CD14-positive monocyte (primary cell): Measurements from ENCODE around the gene OSBPL6. TPM values are rescaled to one million over a fixed set of nuclear protein-coding genes. Genes with fewer than 3 reads are reported as not detected.

Source experiments
- DNase-seq, 3 donors: peaks; one replicate each; pipeline ENCODE4 v3.0.0-alpha.2; 2011 to 2022
- H2AFZ ChIP-seq: 2 replicates; pipeline ENCODE4 v1.6.0; 2012; ENCODE audit warnings: mild to moderate bottlenecking, low read depth, low read length, inconsistent platforms; ENCODE audit not compliant: insufficient read depth, poor library complexity, severe bottlenecking
- H3K27ac ChIP-seq, 2 donors: 1 replicate in 1 of 2; 2 replicates in 1 of 2; pipeline ENCODE4 v1.5.1; 2012 to 2013; ENCODE audit warnings: low read length in 2 of 2, control low read depth in 1 of 2, inconsistent platforms in 1 of 2, low read depth in 1 of 2, mild to moderate bottlenecking in 1 of 2
- H3K27me3 ChIP-seq, 2 donors: one replicate each; pipeline versions ENCODE4 v1.6.0 to v1.6.1; 2011 to 2013; ENCODE audit warnings: low read length in 2 of 2; ENCODE audit not compliant: control insufficient read depth in 2 of 2, insufficient read depth in 2 of 2
- H3K36me3 ChIP-seq, 2 donors: replicated peaks in 1 of 2; 1 replicate in 1 of 2; 2 replicates in 1 of 2; pipeline versions ENCODE4 v1.5.1 to v1.6.1; 2012 to 2013; ENCODE audit warnings: low read length in 2 of 2, control low read depth in 1 of 2, inconsistent platforms in 1 of 2, mild to moderate bottlenecking in 1 of 2; ENCODE audit not compliant: insufficient read depth in 2 of 2, control insufficient read depth in 1 of 2
- H3K4me1 ChIP-seq, 2 donors: 1 replicate in 1 of 2; 2 replicates in 1 of 2; pipeline versions ENCODE4 v1.5.1 to v1.6.1; 2012 to 2013; ENCODE audit warnings: low read length in 2 of 2, control low read depth in 1 of 2, inconsistent platforms in 1 of 2, mild to moderate bottlenecking in 1 of 2, moderate library complexity in 1 of 2; ENCODE audit not compliant: insufficient read depth in 2 of 2, control insufficient read depth in 1 of 2
- H3K4me2 ChIP-seq: replicated peaks from 2 replicates; pipeline ENCODE3; 2012; ENCODE audit warnings: low read length, moderate library complexity, mild to moderate bottlenecking; ENCODE audit not compliant: poor library complexity, severe bottlenecking; ENCODE audit errors: extremely low read depth
- H3K4me3 ChIP-seq, 3 experiments: fragments of 200-600 bp in 1 of 3; sonication (generic) in 1 of 3; replicated peaks in 1 of 3; 1 replicate in 2 of 3; 2 replicates in 1 of 3; pipeline ENCODE4 v1.5.1; 2011 to 2013; ENCODE audit warnings: low read length in 3 of 3, mild to moderate bottlenecking in 3 of 3, control low read depth in 2 of 3, low read depth in 2 of 3, inconsistent platforms in 1 of 3, moderate library complexity in 1 of 3
- H3K79me2 ChIP-seq: 2 replicates; pipeline ENCODE4 v1.6.0; 2012; ENCODE audit warnings: mild to moderate bottlenecking, control low read depth, inconsistent platforms, low read length, moderate library complexity; ENCODE audit not compliant: insufficient read depth
- H3K9ac ChIP-seq: 2 replicates; pipeline ENCODE4 v1.6.0; 2017; ENCODE audit warnings: low read length, mild to moderate bottlenecking; ENCODE audit not compliant: insufficient read depth, poor library complexity, severe bottlenecking
- H3K9me3 ChIP-seq, 2 donors: replicated peaks in 1 of 2; 1 replicate in 1 of 2; 2 replicates in 1 of 2; pipeline versions ENCODE4 v1.5.1 to v1.6.1; 2012 to 2013; ENCODE audit warnings: low read length in 2 of 2, control low read depth in 1 of 2; ENCODE audit not compliant: control insufficient read depth in 1 of 2, insufficient read depth in 1 of 2
- H4K20me1 ChIP-seq: 2 replicates; pipeline ENCODE4 v1.6.0; 2012; ENCODE audit warnings: mild to moderate bottlenecking, low read length, control low read depth, moderate library complexity; ENCODE audit not compliant: insufficient read depth
- H3K27ac Mint-ChIP-seq, 7 donors: one replicate each; pipeline ENCODE4 v1.8.0; 2020; ENCODE audit warnings: mild to moderate bottlenecking in 7 of 7, mixed read lengths in 7 of 7, moderate library complexity in 6 of 7, inconsistent platforms in 2 of 7
- H3K27me3 Mint-ChIP-seq, 3 donors: one replicate each; pipeline ENCODE4 v1.8.0; 2021 to 2022; ENCODE audit warnings: low read depth in 3 of 3, mild to moderate bottlenecking in 3 of 3, mixed read lengths in 3 of 3, moderate library complexity in 3 of 3, inconsistent platforms in 1 of 3
- H3K36me3 Mint-ChIP-seq, 2 donors: one replicate each; pipeline ENCODE4 v1.8.0; 2020; ENCODE audit warnings: mixed read lengths in 2 of 2, inconsistent platforms in 1 of 2, mild to moderate bottlenecking in 1 of 2
- H3K4me1 Mint-ChIP-seq: one replicate; pipeline ENCODE4 v1.8.0; 2020; ENCODE audit warnings: mild to moderate bottlenecking, mixed read lengths
- H3K4me3 Mint-ChIP-seq, 2 donors: one replicate each; pipeline ENCODE4 v1.8.0; 2020; ENCODE audit warnings: mild to moderate bottlenecking in 2 of 2, mixed read lengths in 2 of 2, moderate library complexity in 1 of 2
- H3K9me3 Mint-ChIP-seq, 7 donors: one replicate each; pipeline ENCODE4 v1.8.0; 2020 to 2022; ENCODE audit warnings: mixed read lengths in 7 of 7, mild to moderate bottlenecking in 6 of 7, moderate library complexity in 6 of 7, inconsistent platforms in 2 of 7
- CTCF ChIP-seq: fragments of 200-600 bp; IDR thresholded peaks from one replicate; pipeline ENCODE4 v1.8.0; 2022; ENCODE audit warnings: antibody characterized with exemption, mild to moderate bottlenecking
- WGBS: methylation state at CpG from one replicate; pipeline ENCODE4 v1.1.5; 2013; ENCODE audit warnings: missing lambda C conversion rate; ENCODE audit not compliant: insufficient coverage; 5-methylcytosine and 5-hydroxymethylcytosine counted together
- intact Hi-C, 2 donors: fragments of 100-400 bp; cut with micrococcal nuclease; formaldehyde crosslinking; loops; one replicate each; pipeline versions ENCODE4 v1.15.0 to v1.15.1; 2023
- polyA plus RNA-seq, 3 donors: library from polyadenylated mRNA; depleted of rRNA in 1 of 3; unstranded in 2 of 3; stranded (reverse) in 1 of 3; fragments of 300-500 nt in 2 of 3; fragments of >200 nt in 1 of 3; fragmentation: Illumina TruSeq in 2 of 3; gene quantifications; 1 replicate in 2 of 3; 2 replicates in 1 of 3; pipeline ENCODE4 v1.2.3, GENCODE V29; 2012 to 2021

The OSBPL6 gene
- polyA plus RNA-seq, 3 donors, result not detected

GRCh38 chr2:178315078-178315477, 120.8 kb downstream of the OSBPL6 start:
- H3K4me1 Mint-ChIP-seq, result no peaks in the 10 kb centered on the region
- WGBS, result 93% methylated on average over 3 of the region's 4 CpGs

GRCh38 chr2:178315488-178315948, 121.2 kb downstream of the OSBPL6 start:
- no peaks in the 10 kb centered on the region for H3K27me3 ChIP-seq
- Mint-ChIP-seq H3K27ac (no peak overlapping the region), H3K4me3 (no peak overlapping the region), H3K4me1 (no peaks in the 10 kb centered on the region), H3K27me3 (no peaks in the 10 kb centered on the region), H3K9me3 (no peaks in the 10 kb centered on the region), H3K36me3 (no peaks in the 10 kb centered on the region)
- no peaks in the 10 kb centered on the region for H4K20me1 ChIP-seq
- 50% methylated on average over 2 of the region's 3 CpGs for WGBS
- no peak overlapping the region for H2AFZ ChIP-seq
- no peak for DNase-seq
- TF ChIP-seq CTCF, result no peak
- no peak overlapping the region for H3K9ac ChIP-seq
- no peaks in the 10 kb centered on the region for H3K4me1 ChIP-seq
- no peak overlapping the region for H3K27ac ChIP-seq
- no peak overlapping the region for H3K4me2 ChIP-seq
- intact Hi-C loops, result no loop called here
- no peak overlapping the region for H3K4me3 ChIP-seq
- H3K9me3 ChIP-seq, result no peaks in the 10 kb centered on the region
- H3K79me2 ChIP-seq, result no peaks in the 10 kb centered on the region
- H3K36me3 ChIP-seq, result no peaks in the 10 kb centered on the region

More at GRCh38 chr2:178315078-178315477, 120.8 kb downstream of the OSBPL6 start:
- H3K4me3 ChIP-seq, result no peak overlapping the region
- no peaks in the 10 kb centered on the region for H3K79me2 ChIP-seq
- H3K4me1 ChIP-seq, result no peaks in the 10 kb centered on the region
- H2AFZ ChIP-seq, result no peak overlapping the region
- no peaks in the 10 kb centered on the region for H3K9me3 ChIP-seq
- H3K27ac ChIP-seq, result no peak overlapping the region
- no peak overlapping the region for H3K4me3 Mint-ChIP-seq
- H3K9ac ChIP-seq, result no peak overlapping the region
- intact Hi-C loops, result no loop called here
- H3K9me3 Mint-ChIP-seq, result no peaks in the 10 kb centered on the region
- H3K36me3 Mint-ChIP-seq, result no peaks in the 10 kb centered on the region
- no peaks in the 10 kb centered on the region for H3K27me3 ChIP-seq
- DNase-seq, result no peak
- no peak for TF ChIP-seq CTCF
- no peaks in the 10 kb centered on the region for H3K36me3 ChIP-seq
- no peaks in the 10 kb centered on the region for H4K20me1 ChIP-seq
- no peak overlapping the region for H3K4me2 ChIP-seq
- H3K27ac Mint-ChIP-seq, result no peak overlapping the region
- H3K27me3 Mint-ChIP-seq, result no peaks in the 10 kb centered on the region
